ENCODE data around the gene ATP5MC2.

The ATP5MC2 gene

GRCh38 chr12:53696655-53697331 lies 20.9 kb upstream of the ATP5MC2 start:
- Histone ChIP-seq H3K9me3 (ENCODE audit: insufficient read depth, low read length) (no peaks in the 10 kb centered on the region), H3K36me3 (replicated peaks; ENCODE audit: low read depth, low read length) (no peaks in the 10 kb centered on the region), H2AFZ (ENCODE audit: low read depth, low read length) (no peak overlapping the region), H3K4me3 (ENCODE audit: low read length) (no peak overlapping the region; the same call in 1 of the 2 replicates), H3K79me2 (ENCODE audit: low read length) (no peaks in the 10 kb centered on the region), H3K9ac (ENCODE audit: low read length) (no peak overlapping the region), H3K27ac (ENCODE audit: low read length) (no peak overlapping the region), H3K4me2 (ENCODE audit: low read length) (peak overlapping the region; percentile 30), H3K4me1 (ENCODE audit: low read length) (no peaks in the 10 kb centered on the region), H3K27me3 (ENCODE audit: low read depth, low read length) (peaks cover 52% of the 10 kb centered on the region), H4K20me1 (ENCODE audit: insufficient read depth, low read length) (no peaks in the 10 kb centered on the region)
- TF ChIP-seq EZH2phosphoT487 (IDR thresholded peaks at IDR 0.05; ENCODE audit: low read depth) (no peak), CTCF (IDR thresholded peaks at IDR 0.05; ENCODE audit: low read depth, low read length) (no peak)

DNA sequence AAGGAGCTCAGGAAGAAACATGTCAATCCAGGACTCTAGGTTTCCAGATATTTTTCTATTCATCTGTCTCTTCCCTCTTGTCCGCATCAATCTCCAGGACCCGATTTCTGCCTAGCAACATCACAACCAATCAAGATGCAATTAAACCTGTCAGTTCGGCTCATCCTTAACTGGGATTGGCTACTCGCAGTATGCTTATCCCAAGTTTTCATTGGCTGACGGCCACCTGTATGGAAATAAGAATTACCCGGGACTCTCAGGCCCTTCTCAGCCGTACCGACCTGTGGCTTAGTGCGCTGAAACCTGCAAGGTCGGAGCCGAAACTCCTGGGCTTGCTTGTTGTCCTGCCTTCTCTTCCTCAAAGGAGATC lies 20.4 kb upstream of the ATP5MC2 start:
- Histone ChIP-seq H3K27ac (ENCODE audit: low read length) (no peak overlapping the region), H3K9ac (ENCODE audit: low read length) (no peak overlapping the region), H2AFZ (ENCODE audit: low read depth, low read length) (no peak overlapping the region), H3K9me3 (ENCODE audit: insufficient read depth, low read length) (no peaks in the 10 kb centered on the region), H3K79me2 (ENCODE audit: low read length) (no peaks in the 10 kb centered on the region), H4K20me1 (ENCODE audit: insufficient read depth, low read length) (no peaks in the 10 kb centered on the region), H3K36me3 (replicated peaks; ENCODE audit: low read depth, low read length) (no peaks in the 10 kb centered on the region), H3K4me1 (ENCODE audit: low read length) (no peaks in the 10 kb centered on the region), H3K4me3 (ENCODE audit: low read length) (no peak overlapping the region; the same call in 1 of the 2 replicates), H3K27me3 (ENCODE audit: low read depth, low read length) (peaks cover 51% of the 10 kb centered on the region), H3K4me2 (ENCODE audit: low read length) (peak overlapping the region; percentile 30)
- TF ChIP-seq CTCF (IDR thresholded peaks at IDR 0.05; ENCODE audit: low read depth, low read length) (no peak), EZH2phosphoT487 (IDR thresholded peaks at IDR 0.05; ENCODE audit: low read depth) (no peak)

DNA sequence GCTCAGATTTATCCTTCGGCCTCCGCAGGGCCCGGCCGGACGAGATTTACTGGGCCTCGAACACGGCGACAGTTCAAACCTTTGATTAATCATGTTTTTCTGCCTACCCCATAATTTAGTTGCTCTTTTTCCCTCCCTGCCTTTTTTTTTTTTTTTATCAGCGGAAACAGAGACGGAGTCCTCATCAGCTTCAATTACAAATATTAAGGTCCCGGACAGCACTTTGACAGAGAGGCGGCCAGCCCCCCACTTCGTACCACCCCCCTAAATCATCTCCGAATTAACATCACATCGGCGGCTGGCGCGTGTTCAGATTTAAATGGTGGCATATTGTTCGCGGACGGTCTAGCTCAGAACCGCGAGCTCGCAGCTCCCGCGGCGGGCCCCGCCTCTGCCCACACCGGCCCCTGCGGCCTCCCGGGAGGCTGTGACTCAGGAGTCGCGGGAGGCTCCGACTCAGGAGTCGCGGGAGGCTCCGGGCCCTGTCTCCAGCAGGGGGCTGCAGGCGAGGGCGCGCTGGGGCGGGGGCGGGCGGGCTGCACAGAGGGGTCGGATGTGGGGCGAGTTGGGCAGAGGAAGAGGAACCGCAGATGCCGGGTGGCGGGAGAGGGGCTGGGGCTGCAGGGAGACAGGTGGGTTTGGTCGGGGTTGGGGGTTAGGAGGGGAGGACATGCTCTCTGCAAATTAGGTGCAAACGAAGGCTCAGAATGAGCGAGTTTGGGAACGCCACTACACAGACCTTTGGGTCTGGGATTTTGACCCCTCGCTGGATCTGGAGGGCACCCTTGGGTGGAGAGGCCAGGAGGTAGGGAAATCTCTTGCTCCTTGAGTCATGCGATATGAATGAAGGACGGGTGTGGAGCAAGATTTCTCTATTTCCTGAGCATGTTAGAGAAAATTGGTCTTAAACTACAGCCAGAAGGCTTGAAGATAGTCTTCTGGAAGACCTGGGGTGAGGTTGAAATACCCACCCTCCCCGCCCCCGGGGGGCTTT lies 19.6 kb upstream of the ATP5MC2 start:
- Histone ChIP-seq H3K4me1 (ENCODE audit: low read length) (no peaks in the 10 kb centered on the region), H3K27me3 (ENCODE audit: low read depth, low read length) (peaks cover 43% of the 10 kb centered on the region), H3K4me3 (ENCODE audit: low read length) (no peak overlapping the region), H3K9me3 (ENCODE audit: insufficient read depth, low read length) (no peaks in the 10 kb centered on the region), H3K36me3 (replicated peaks; ENCODE audit: low read depth, low read length) (no peaks in the 10 kb centered on the region), H3K27ac (ENCODE audit: low read length) (no peak overlapping the region), H3K4me2 (ENCODE audit: low read length) (no peak overlapping the region), H4K20me1 (ENCODE audit: insufficient read depth, low read length) (no peaks in the 10 kb centered on the region), H2AFZ (ENCODE audit: low read depth, low read length) (no peak overlapping the region), H3K79me2 (ENCODE audit: low read length) (no peaks in the 10 kb centered on the region), H3K9ac (ENCODE audit: low read length) (no peak overlapping the region)
- TF ChIP-seq EZH2phosphoT487 (IDR thresholded peaks at IDR 0.05; ENCODE audit: low read depth) (no peak), CTCF (IDR thresholded peaks at IDR 0.05; ENCODE audit: low read depth, low read length) (no peak)

- Histone ChIP-seq H3K4me3 (ENCODE audit: low read length) (no peak overlapping the region), H2AFZ (ENCODE audit: low read depth, low read length) (no peak overlapping the region)
Measured at GRCh38 chr12:53694756-53695151, 18.9 kb upstream of the ATP5MC2 start.

More at GRCh38 chr12:53694756-53695151, 18.9 kb upstream of the ATP5MC2 start:
- Histone ChIP-seq H3K27ac (ENCODE audit: low read length) (no peak overlapping the region), H3K9ac (ENCODE audit: low read length) (no peak overlapping the region), H3K79me2 (ENCODE audit: low read length) (no peaks in the 10 kb centered on the region), H4K20me1 (ENCODE audit: insufficient read depth, low read length) (no peaks in the 10 kb centered on the region), H3K27me3 (ENCODE audit: low read depth, low read length) (peaks cover 36% of the 10 kb centered on the region), H3K4me2 (ENCODE audit: low read length) (no peak overlapping the region), H3K36me3 (replicated peaks; ENCODE audit: low read depth, low read length) (no peaks in the 10 kb centered on the region), H3K4me1 (ENCODE audit: low read length) (no peaks in the 10 kb centered on the region), H3K9me3 (ENCODE audit: insufficient read depth, low read length) (no peaks in the 10 kb centered on the region)
- no peak for TF ChIP-seq EZH2phosphoT487 (IDR thresholded peaks at IDR 0.05; ENCODE audit: low read depth)
- TF ChIP-seq CTCF (IDR thresholded peaks at IDR 0.05; ENCODE audit: low read depth, low read length) = no peak
